Stomach (tissue), 9 donors: ENCODE data around the gene ETV6. TPM values are rescaled to one million over a fixed set of nuclear protein-coding genes. Genes with fewer than 3 reads are reported as not detected.

ENCODE experiments used
- DNase-seq, 2 donors: peaks; one replicate each; pipeline versions ENCODE4 v3.0.0 to v3.0.0-alpha.2; 2013 to 2019
- H3K27ac ChIP-seq, 5 donors: fragments of 200-600 bp in 4 of 5; sonication (generic) in 4 of 5; one replicate each; pipeline ENCODE4 v1.5.1; 2013 to 2019; ENCODE audit warnings: mild to moderate bottlenecking in 1 of 5, moderate library complexity in 1 of 5
- H3K27me3 ChIP-seq, 3 donors: fragments of 200-600 bp; sonication (generic); one replicate each; pipeline ENCODE4 v1.5.1; 2017 to 2019; ENCODE audit warnings: mixed run types in 1 of 3
- H3K36me3 ChIP-seq, 4 donors: fragments of 200-600 bp; sonication (generic); 1 replicate in 3 of 4; 2 replicates in 1 of 4; pipeline ENCODE4 v1.5.1; 2016 to 2019
- H3K4me1 ChIP-seq, 4 donors: fragments of 200-600 bp; sonication (generic); one replicate each; pipeline ENCODE4 v1.5.1; 2016 to 2019
- H3K4me3 ChIP-seq, 4 donors: fragments of 200-600 bp; sonication (generic) in 3 of 4; one replicate each; pipeline ENCODE4 v1.5.1; 2016 to 2019; ENCODE audit warnings: mild to moderate bottlenecking in 1 of 4
- H3K9me3 ChIP-seq, 4 donors: fragments of 200-600 bp; sonication (generic); one replicate each; pipeline ENCODE4 v1.5.1; 2016 to 2019
- CTCF ChIP-seq, 7 experiments: fragments of 450-650 bp in 4 of 7; fragments of 200-600 bp in 3 of 7; sonication (generic) in 3 of 7; IDR thresholded peaks; one replicate each; pipeline ENCODE4 v1.5.1; 2016 to 2019; ENCODE audit warnings: antibody characterized with exemption in 7 of 7, control low read depth in 2 of 7, mild to moderate bottlenecking in 1 of 7
- EP300 ChIP-seq: sonication (generic); formaldehyde crosslinking; IDR thresholded peaks from one replicate; pipeline ENCODE4 v1.6.1; 2017; ENCODE audit warnings: antibody characterized with exemption
- POLR2A ChIP-seq, 4 donors: fragments of 450-650 bp; IDR thresholded peaks; one replicate each; pipeline ENCODE4 v1.6.1; 2016; ENCODE audit warnings: antibody characterized with exemption in 4 of 4, control low read depth in 2 of 4, mild to moderate bottlenecking in 1 of 4, moderate library complexity in 1 of 4
- POLR2AphosphoS5 ChIP-seq, 3 donors: sonication (generic); formaldehyde crosslinking; IDR thresholded peaks; one replicate each; pipeline ENCODE4 v1.6.1; 2016; ENCODE audit warnings: antibody characterized with exemption in 3 of 3
- WGBS, 5 donors: extraction: QIAGEN DNeasy Blood & Tissue Kit in 3 of 5; methylation state at CpG; one replicate each; pipeline versions ENCODE4 v1.1.5 to v1.1.7; 2013 to 2018; 5-methylcytosine and 5-hydroxymethylcytosine counted together
- intact Hi-C: fragments of 100-400 bp; cut with DNase I; formaldehyde crosslinking; loops from one replicate; pipeline ENCODE4 v1.15.1; 2023; ENCODE audit warnings: low total_unique reads
- polyA plus RNA-seq, 3 donors: library from polyadenylated mRNA; stranded (reverse); fragments of 200-250 nt; gene quantifications; one replicate each; pipeline ENCODE4 v1.2.3, GENCODE V29; 2013
- total RNA-seq, 5 donors: library from RNA; depleted of rRNA; stranded (reverse); fragments of >200 nt; gene quantifications; one replicate each; pipeline versions ENCODE4 v1.1.0 to v1.2.3, GENCODE V29; 2014 to 2016
- donor health status: healthy with polysubstance abuse.
- donor health status: Bipolar disorder and iron deficiency.
- donor health status: healthy.

The ETV6 gene
- total and polyA plus RNA-seq, 8 donors, result 4.1 to 60.3 (median 13.4) TPM

- peaks cover 65 to 97% (median 82%) of the 10 kb centered on the region in 4 donors for H3K4me1 ChIP-seq
These were observed 77.2 kb downstream of the ETV6 start for GRCh38 chr12:11726659-11727058.

GRCh38 chr12:11727133-11727664, 77.7 kb downstream of the ETV6 start:
- WGBS, 5 donors, result 78 to 84% (median 80%) methylated on average over 11 to 12 of the region's 12 CpGs
- intact Hi-C loops, result no loop called here
- H3K4me3 ChIP-seq, result no peak overlapping the region
- DNase-seq, result no peak
- H3K9me3 ChIP-seq, result no peaks in the 10 kb centered on the region
- no peak for TF ChIP-seq CTCF (IDR thresholded peaks at IDR 0.05)
- TF ChIP-seq EP300, result no peak
- no peak for TF ChIP-seq POLR2A (IDR thresholded peaks at IDR 0.05)
- TF ChIP-seq POLR2AphosphoS5 (IDR thresholded peaks at IDR 0.05), result no peak
- peaks cover 70 to 97% (median 84%) of the 10 kb centered on the region in 4 donors for H3K4me1 ChIP-seq
- peak overlapping the region in 4 of 5 donors; percentile 66 to 92 (median 80) for H3K27ac ChIP-seq
- H3K27me3 ChIP-seq, result no peaks in the 10 kb centered on the region
- no peaks in the 10 kb centered on the region for H3K36me3 ChIP-seq

More at GRCh38 chr12:11726659-11727058, 77.2 kb downstream of the ETV6 start:
- TF ChIP-seq POLR2A (IDR thresholded peaks at IDR 0.05), result no peak
- H3K9me3 ChIP-seq, result no peaks in the 10 kb centered on the region
- no peaks in the 10 kb centered on the region for H3K36me3 ChIP-seq
- 76 to 84% (median 81%) methylated on average over 3 of the region's 3 CpGs for WGBS, 5 donors
- H3K4me3 ChIP-seq, result no peak overlapping the region
- intact Hi-C loops, result no loop called here
- H3K27me3 ChIP-seq, result no peaks in the 10 kb centered on the region
- DNase-seq, result no peak
- H3K27ac ChIP-seq, result peak overlapping the region in 2 of 5 donors; percentile 77 to 92

GRCh38 chr12:11728154-11728755, 78.8 kb downstream of the ETV6 start:
- no peak for DNase-seq
- H3K4me1 ChIP-seq, result peaks cover 75 to 94% (median 86%) of the 10 kb centered on the region in 4 donors
- TF ChIP-seq POLR2AphosphoS5 (IDR thresholded peaks at IDR 0.05) (no peak), CTCF (IDR thresholded peaks at IDR 0.05) (no peak), EP300 (no peak), POLR2A (IDR thresholded peaks at IDR 0.05) (no peak)
- WGBS, 5 donors, result 64 to 82% (median 70%) methylated on average over 9 to 10 of the region's 10 CpGs
- H3K9me3 ChIP-seq, result no peaks in the 10 kb centered on the region
- H3K4me3 ChIP-seq, result no peak overlapping the region
- no peaks in the 10 kb centered on the region for H3K27me3 ChIP-seq
- intact Hi-C loops, result no loop called here
- H3K27ac ChIP-seq, result peak overlapping the region; percentile 66 to 92 (median 78)
- no peaks in the 10 kb centered on the region for H3K36me3 ChIP-seq

GRCh38 chr12:11729008-11729407, 79.5 kb downstream of the ETV6 start:
- no peak overlapping the region for H3K4me3 ChIP-seq
- TF ChIP-seq POLR2AphosphoS5 (IDR thresholded peaks at IDR 0.05), result peak in 2 of 3 donors; percentile 74 to 87
- no peak for TF ChIP-seq CTCF (IDR thresholded peaks at IDR 0.05)
- TF ChIP-seq EP300, result no peak
- TF ChIP-seq POLR2A (IDR thresholded peaks at IDR 0.05), result no peak
- peak overlapping the region; percentile 66 to 92 (median 78) for H3K27ac ChIP-seq
- no peaks in the 10 kb centered on the region for H3K36me3 ChIP-seq
- intact Hi-C loops, result no loop called here
- WGBS, 5 donors, result 23 to 55% (median 30%) methylated on average over 3 to 4 of the region's 4 CpGs
- H3K27me3 ChIP-seq, result no peaks in the 10 kb centered on the region
- H3K9me3 ChIP-seq, result no peaks in the 10 kb centered on the region
- DNase-seq, result peak; percentile 82 to 83
- peaks cover 73 to 86% (median 80%) of the 10 kb centered on the region in 4 donors for H3K4me1 ChIP-seq
